Measurements from ENCODE around the gene LAMC1.
A peak's percentile ranks its signal among the peaks of the same experiment; 100 is the strongest.
"Not testable (repeated sequence)": the region's sequence is repeated elsewhere in the genome, so short reads cannot be mapped to it uniquely, and the experiment has no call there.

The LAMC1 gene

DNA sequence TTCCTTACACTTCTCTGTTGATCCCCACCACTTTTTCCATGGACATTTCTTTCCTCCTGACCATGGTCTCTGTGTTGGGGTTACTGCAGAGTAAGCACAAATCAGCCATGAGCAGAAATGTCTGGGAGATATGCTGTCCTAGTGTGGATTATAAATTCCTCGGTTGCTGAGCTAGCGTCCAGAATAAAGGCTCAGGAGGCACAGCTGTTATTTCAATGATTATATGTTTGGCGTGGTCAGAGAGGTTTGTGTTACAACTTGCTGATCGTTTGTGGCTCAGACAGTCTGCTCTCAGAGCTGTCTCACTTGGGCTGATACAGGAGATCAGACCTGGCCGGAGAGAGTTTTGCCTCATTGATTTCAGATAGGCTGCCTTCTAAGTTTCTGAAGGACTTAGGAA lies 125.4 kb downstream of the LAMC1 start:
- DNase-seq (ENCODE audit: low spot score): no peak

DNA sequence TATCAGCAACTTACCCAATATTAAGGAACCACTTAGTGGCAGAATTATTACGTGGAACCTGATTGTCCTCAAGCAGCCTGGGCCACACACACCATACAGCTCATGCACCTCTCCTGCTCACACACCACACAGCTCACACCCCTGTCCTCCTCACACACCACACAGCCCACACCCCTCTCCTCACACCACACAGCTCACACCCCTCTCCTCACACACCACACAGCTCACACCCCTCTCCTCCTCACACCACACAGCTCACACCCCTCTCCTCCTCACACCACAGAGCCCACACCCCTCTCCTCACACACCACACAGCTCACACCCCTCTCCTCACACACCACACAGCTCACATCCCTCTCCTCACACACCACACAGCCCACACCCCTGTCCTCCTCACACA lies 126.1 kb downstream of the LAMC1 start:
- no peak for DNase-seq (ENCODE audit: low spot score)

DNA sequence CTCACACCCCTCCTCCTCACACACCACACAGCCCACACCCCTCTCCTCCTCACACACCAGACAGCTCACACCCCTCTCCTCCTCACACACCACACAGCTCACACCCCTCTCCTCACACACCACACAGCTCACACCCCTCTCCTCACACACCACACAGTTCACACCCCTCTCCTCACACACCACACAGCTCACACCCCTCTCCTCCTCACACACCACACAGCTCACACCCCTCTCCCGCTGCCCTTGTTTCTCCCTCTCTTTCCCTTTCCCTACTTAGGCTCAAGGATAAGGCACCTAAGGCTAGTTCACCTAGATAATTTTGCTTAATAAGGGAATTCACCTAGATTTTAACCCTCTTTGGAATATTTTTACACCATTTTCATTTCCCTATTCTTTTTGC lies 126.8 kb downstream of the LAMC1 start:
- DNase-seq (ENCODE audit: low spot score): not testable (repeated sequence)

DNA sequence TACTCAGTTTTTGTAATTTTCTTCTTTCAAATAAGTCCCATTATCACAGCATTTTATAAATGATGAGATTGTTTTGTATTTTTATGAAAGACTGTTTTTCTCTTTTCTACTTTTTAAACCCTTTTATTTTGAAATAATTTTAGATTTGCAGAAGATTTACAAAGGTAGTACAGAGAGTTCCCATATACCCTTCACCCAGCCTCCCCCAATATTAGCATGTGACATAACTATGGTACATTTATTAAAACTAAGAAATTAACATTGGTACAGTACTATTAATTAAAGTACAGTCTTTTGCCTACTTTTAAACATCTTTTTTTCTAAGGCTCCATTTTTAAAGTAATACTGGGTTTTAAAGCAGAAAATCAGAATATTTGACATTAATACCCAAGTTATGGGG lies 127.2 kb downstream of the LAMC1 start:
- no peak for DNase-seq (ENCODE audit: low spot score)

DNA sequence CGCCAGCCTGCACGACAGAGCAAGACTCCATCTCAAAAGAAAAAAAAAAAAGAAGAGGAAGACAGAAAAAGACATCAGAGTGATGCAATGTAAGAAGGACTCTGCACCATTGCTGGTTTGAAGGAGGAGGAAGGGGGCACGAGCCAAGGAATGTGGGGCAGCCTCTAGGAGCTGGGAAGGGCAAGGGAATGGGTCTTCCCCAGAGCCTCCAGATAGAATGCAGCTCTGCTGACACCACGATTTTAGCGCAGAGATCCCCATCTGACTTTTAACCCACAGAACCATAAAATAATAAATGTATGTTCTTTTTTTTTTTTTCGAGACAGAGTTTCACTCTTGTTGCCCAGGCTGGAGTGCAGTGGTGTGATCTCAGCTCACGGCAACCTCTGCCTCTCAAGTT lies 129.0 kb downstream of the LAMC1 start:
- no peak for DNase-seq (ENCODE audit: low spot score)

DNA sequence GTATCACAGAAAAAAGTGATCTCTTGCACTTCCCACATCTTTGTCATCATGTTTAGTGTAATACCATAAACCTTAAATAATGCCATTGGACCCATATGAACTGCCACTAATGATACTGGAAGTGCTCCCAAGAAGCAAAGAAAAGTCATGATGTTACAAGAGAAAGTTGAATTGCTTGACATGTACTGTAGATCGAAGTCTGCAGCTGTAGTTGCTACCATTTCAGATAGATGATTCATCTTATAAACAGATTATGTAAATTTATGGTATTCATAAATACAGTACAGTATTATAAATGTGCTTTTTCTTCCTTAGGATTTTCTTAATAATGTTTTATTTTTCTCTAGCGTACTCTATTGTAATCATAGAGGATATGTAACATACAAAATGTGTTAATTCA lies 132.7 kb downstream of the LAMC1 start:
- DNase-seq (ENCODE audit: low spot score): no peak

DNA sequence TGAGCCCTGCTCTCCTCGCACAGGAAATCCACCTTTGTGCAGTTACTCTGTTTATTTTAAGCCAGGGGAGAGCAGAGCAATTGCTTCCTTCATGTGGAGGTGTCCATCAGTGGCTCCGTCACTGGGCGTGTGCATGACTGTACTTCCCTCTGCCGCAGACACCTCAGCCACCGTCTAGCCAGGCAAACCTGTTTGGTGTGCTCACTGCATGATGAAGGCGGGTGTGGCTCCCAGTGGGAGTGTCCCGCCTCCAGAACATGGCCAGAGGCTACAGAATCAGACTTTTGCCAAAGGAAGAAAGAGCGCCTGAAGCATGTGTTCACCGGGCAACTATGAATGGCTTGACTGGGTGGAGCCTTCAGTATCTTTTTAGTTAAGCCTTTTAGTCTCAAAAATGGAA lies 136.7 kb downstream of the LAMC1 start:
- DNase-seq (ENCODE audit: low spot score): no peak

DNA sequence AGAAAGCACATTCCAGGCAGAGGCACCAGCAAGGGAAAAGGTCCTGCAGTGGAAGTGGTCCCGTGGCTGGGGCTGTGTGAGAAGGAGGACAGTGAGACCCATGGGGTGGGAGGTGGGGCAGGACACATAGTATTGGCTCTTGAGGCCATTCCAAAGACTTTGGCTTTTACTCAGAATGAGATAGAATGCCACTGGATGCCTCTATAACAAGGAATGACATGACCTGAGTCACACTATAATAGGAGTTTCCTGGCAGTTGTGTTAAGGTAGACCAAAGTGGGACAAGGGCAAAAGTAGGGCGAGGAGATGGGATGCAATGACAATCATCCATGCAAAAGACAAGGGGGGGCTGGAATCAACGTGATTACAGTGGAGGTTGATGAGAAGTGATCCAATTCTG lies 138.2 kb downstream of the LAMC1 start:
- no peak for DNase-seq (ENCODE audit: low spot score)

DNA sequence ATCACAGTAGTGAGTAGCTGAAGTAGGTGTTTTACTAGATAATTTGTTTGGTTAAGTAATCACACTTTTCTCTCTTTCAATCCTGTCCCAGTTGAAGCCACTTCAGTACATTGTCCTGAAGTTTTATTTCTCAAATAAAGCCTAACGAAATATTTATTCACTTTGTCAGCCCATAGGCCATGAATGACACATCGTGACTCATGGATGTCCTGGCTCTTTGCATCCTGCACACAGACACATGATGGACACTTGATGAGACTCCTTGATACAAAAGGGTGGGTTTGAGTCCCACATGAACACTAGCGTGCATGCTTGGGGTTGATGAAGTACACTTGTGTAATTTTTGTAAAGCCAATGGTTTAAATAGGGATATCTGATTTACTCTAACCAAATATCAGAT lies 140.1 kb downstream of the LAMC1 start:
- DNase-seq (ENCODE audit: low spot score): no peak

DNA sequence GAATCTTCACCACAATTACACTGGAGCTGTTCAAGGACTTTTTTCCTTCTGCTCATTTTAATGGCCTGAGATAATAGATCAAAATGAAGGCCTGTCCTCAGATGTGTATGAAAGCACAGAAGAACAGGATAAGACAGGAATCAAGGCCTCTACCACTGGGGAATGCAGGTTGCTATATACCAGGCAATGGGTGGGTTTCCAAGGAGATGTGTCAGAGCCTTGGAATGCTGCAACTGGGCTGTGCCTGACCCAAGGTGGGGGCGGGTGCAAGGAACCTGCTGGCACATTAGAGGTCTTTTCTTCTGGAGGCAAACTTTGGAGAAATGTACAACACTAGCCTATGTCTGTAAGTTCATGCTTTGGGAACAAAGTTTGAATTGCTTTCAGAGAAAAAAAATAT lies 141.1 kb downstream of the LAMC1 start:
- DNase-seq (ENCODE audit: low spot score): no peak

DNA sequence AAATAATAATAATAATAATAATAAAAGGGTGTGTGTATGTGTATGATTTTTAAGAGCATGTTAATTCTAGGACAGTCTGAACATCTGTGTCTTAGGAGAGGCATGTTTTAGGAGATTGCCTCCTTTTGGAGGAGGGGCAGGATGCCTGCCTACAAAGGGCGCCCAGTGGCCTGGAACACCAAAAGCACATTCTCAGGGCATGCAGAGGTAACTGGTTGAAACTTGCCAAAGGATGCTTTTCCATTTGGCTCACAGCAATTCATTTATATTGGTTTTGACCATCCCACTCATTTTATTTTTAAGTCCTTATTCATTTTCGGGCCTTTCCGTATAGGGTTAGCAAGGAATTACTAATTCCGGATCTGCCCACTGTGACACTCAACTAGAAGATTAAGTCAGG lies 141.7 kb downstream of the LAMC1 start:
- no peak for DNase-seq (ENCODE audit: low spot score)

DNA sequence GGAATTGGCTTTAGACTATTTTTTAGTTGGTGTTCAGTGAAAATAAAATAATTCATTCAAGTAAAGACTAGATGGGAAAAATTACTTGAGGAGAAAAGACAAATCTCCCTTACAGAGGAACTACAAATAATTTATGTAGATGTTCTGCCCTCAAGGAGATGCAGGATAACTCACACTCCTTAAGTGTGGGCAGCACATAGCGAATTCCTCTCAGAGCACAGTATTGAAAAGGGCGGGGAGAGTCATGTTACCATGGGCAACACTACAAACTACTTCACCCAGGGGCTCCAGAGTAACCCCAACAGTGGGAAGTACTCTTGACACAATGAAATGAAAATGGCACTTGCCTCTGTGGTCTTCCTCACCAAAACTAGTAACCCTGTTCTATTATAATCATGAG lies 142.2 kb downstream of the LAMC1 start:
- no peak for DNase-seq (ENCODE audit: low spot score)

DNA sequence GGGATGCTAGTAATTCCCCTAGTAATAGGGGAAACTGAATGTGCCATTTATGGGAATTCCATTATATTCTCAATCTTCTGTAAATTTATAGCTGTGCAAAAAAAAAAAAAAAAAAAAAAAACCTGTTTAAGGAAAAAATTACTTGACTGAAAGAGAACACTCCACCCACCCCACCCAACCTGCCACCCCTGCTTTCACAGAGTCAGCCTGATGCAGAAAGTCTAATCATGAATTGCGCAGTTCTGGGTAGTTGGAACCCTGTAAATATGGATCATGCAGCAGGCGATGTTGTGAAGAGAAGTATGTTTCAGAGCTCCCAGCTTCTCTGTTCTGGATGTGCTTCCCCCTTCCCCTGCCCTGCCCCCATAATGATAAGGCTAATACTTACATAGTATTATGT lies 143.2 kb downstream of the LAMC1 start:
- no peak for DNase-seq (ENCODE audit: low spot score)

DNA sequence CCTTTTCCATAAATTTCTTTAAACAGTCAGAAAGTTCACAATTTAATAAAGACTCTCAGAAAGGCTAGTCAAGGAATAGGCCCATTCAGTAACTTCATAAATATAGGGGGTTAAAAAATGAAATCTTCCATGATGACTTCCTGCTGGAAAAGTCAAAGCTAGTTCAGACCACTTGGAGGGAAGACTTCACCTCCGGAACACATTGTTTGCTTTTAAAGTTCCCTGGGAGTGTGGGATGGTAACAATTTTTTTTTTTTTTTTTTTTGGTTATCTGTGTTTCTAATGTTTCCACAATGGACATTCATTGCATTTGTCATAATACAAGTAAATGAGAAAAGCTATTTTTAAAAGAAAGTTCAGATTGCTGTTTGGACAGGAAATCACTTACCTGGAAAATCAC lies 144.5 kb downstream of the LAMC1 start:
- DNase-seq (ENCODE audit: low spot score): no peak

DNA sequence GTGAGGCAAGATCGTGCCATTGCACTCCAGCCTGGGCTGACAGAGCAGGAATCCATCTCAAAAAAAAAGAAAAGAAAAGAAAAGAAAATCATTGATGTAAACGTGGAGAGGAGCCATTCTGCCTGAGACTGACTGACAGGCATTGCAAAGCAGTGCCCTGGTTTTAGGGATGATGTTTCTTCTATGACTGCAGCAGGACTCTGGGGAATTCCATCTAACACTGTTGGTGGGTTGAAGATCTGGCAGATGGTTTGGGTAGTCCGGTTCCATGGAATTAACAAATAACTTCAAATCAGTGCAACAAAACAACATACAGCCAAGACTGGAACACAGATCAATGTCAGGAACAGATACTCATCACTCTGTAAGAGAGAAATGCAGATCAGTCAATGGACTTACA lies 145.1 kb downstream of the LAMC1 start:
- no peak for DNase-seq (ENCODE audit: low spot score)

DNA sequence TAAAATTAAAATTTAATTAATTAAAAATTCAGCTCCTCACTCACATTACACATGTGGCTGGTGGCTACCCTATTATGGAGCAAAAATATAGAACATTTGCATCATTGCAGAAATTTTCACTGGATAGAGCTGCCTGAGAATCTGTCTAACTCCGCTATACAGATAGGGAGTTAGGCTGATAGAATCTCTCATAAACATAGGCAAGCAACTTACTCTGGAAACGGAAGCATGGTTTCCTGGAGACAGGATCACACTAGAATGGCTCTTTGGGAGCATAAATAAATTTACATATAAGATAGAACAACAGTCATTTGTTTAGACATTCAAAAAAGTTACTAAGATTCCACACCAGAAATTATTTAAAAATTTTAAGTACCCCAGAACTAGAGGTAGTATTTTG lies 150.6 kb downstream of the LAMC1 start:
- no peak for DNase-seq (ENCODE audit: low spot score)

DNA sequence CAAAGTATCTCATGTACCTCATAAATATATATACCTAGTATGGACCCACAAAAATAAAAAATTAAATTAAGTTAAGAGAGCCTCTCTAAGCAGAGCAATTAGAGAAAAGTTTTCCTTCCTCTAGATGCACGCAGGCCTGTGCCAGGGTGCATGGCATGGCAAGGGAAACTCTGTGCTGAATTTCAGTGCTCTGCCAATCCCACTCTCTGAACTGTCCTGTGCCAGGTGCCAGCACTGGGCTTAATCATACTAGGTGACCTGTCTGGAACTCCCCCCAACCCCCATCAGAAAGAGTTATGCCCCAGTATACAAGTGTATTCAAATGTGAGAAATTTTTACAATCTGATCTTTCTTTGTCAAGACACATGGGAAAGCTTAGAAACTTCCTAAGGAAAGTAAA lies 152.4 kb downstream of the LAMC1 start:
- no peak for DNase-seq (ENCODE audit: low spot score)

DNA sequence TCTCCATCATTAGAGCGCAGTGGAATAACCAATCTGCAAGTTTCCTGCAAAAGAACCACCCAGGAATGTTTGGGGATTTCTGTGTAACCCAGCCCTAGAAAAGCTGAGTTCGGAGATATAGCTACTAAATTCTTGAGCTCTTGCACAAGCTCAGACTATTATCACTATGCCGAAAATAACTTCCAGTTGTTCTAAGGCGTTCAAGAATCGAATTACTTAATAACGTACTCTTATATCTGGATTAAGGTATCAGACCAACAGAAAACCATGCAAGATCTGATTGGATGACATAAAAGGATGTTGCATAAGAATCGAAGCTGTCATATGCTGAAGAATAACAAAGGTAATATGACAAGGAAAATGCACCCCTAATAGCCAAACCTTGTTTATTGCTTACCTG lies 155.3 kb downstream of the LAMC1 start:
- no peak for DNase-seq (ENCODE audit: low spot score)

DNA sequence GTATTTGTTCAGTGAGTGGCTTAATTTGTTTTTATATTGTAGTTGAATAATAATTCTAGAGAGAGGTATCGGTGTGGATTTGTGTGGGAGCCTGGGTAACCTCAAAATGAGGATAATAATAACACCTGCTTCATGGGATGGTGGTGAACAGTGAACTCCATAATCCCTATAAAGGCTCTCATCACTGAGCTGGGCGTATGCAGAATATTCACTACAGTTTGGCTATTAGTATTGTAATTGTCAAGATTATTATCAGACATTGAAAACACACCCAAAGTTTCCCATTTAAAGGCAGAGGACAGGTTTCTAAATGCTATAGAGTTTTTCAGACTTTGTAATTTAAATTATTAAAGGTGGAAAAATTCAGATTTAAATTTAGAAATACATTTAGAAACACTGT lies 155.8 kb downstream of the LAMC1 start:
- no peak for DNase-seq (ENCODE audit: low spot score)

DNA sequence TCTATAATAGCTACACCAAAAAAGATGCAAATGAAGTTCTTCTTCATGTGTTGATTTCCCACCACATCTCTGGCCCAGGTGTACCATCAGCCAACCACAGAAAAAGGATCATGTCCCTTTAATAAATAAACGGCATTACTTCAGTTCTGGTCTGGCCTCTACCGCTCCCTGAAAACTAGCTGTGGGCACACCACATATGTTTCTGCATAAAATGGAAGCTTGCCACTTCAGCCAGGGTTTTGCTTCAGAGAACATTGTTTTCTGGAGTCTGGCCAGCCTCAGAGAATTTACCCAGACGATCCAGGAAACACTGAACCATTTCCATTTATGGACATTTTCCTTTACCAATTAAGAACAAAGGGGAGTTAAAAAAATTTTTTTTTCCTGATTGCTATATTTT lies 157.0 kb downstream of the LAMC1 start:
- peak; percentile 1 for DNase-seq (ENCODE audit: low spot score)

DNA sequence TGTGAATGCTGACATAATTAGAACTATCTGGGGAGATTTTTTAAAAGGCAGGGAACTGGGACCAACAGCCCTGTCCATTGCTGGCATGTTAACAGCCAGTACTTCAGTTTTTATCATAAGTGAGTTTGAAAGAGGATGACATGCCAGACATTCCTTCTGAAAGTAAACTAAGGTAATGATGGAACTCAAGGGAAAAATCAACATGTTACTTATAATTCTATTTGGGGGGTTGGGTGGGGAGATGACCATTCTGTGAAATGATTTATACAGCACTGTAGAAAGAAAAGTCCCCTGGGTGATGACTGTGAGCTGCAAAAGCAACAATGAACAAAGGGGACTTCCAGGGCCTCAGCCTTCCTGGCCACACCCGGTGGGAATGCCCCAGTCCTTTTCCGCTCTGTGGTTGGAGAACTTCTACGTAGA lies 157.4 kb downstream of the LAMC1 start:
- DNase-seq (ENCODE audit: low spot score): no peak

DNA sequence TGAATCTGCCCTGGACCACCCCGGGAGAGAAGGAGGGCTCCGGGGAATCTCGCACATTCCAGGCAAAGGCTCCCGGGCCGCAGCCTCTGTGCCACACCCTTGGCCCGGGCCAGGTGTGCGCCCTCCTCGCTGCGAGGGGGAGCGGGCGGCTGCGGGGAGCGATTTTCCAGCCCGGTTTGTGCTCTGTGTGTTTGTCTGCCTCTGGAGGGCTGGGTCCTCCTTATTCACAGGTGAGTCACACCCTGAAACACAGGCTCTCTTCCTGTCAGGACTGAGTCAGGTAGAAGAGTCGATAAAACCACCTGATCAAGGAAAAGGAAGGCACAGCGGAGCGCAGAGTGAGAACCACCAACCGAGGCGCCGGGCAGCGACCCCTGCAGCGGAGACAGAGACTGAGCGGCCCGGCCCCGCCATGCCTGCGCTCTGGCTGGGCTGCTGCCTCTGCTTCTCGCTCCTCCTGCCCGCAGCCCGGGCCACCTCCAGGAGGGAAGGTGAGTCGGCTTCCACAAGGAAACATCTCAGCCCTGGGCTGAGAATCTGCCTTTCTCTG lies 162.8 kb downstream of the LAMC1 start, which contains the start of gene LAMC2:
LAMC2 (plus strand) TSS at position 324 of the 550 bp plus-strand sequence; CDS start at position 413, 89 bp downstream.
- no peak for DNase-seq (ENCODE audit: low spot score)

DNA sequence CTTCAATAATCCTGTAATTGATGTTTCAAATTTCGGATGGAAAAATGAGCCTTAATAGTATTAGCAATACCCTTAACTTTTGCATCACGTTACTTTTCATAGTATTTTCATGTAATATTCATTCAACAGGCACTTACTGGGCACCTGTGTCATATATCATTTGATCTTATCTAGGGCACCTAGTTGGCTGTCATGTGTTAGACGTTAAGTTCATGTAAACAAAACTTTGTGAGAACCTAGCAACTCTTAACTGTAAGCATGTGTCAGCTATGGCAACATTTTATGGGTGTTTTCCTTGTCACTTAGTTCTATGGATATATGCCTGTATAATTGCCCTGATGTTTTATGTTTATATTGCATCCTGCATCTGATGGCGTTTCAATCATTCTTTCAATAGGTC lies 163.6 kb downstream of the LAMC1 start:
- DNase-seq (ENCODE audit: low spot score): no peak

DNA sequence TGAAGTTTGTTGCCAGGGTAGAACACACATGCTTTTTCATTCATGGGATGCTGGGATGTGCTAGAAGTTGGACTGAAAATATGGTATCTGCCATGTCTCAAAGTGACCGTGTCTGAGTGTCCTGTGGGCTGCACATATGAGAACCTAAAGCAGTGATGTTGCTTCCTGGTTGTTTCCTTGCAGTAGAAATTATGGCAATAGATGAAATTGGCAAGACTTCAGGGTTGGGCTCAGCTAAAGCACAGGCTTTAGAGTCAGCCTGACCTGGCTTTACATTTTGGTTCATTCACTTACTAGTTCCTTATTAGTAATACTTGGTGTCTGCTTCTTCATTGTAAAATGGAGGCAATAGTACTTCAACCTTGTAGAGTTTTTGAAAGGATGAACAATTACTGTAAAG lies 165.0 kb downstream of the LAMC1 start:
- DNase-seq (ENCODE audit: low spot score): no peak

DNA sequence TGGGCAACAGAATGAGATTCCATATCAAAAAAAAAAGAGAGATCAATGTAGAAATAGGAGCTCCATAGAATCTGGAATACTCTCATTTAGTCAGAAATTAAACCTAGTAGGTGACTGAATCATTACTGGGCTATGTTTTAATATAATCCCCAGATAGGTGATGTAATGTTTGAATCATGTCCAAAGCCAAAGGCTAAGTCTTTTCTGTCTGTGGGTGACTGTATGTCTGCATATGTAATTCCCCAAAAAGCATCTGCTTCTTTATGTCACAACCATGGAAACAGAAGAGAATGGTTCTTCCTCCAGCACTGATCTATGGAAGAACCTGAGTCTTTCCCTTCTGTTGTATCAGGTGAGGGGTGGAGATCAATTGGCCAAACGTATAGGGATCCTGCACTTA lies 168.6 kb downstream of the LAMC1 start:
- no peak for DNase-seq (ENCODE audit: low spot score)

Data from pons (tissue), 1 donor.